GM23248 (cell line): ENCODE results near the gene STAP2. TPM values are rescaled to one million over a fixed set of nuclear protein-coding genes. Genes with fewer than 3 reads are reported as not detected.
"Not testable (repeated sequence)": the region's sequence is repeated elsewhere in the genome, so short reads cannot be mapped to it uniquely, and the experiment has no call there.

Source experiments
- DNase-seq: peaks from one replicate; pipeline ENCODE4 v3.0.0-alpha.2; 2015
- H2AFZ ChIP-seq: fragments of 200-600 bp; sonication (generic); 2 replicates; pipeline ENCODE4 v1.6.1; 2016; ENCODE audit warnings: antibody characterized with exemption
- H3F3A ChIP-seq: fragments of 200-600 bp; sonication (generic); 2 replicates; pipeline ENCODE4 v1.6.1; 2016; ENCODE audit warnings: mild to moderate bottlenecking, antibody characterized with exemption, mixed run types; ENCODE audit not compliant: insufficient read depth
- H3K27ac ChIP-seq: fragments of 200-600 bp; sonication (generic); 2 replicates; pipeline ENCODE4 v1.5.1; 2016; ENCODE audit warnings: mild to moderate bottlenecking
- H3K27me3 ChIP-seq: fragments of 200-600 bp; sonication (generic); replicated peaks from 2 replicates; pipeline ENCODE4 v1.6.1; 2016; ENCODE audit warnings: mild to moderate bottlenecking; ENCODE audit not compliant: insufficient read depth
- H3K36me3 ChIP-seq: fragments of 200-600 bp; sonication (generic); 2 replicates; pipeline ENCODE4 v1.6.1; 2016; ENCODE audit warnings: low read depth, mild to moderate bottlenecking
- H3K4me1 ChIP-seq: fragments of 200-600 bp; sonication (generic); 2 replicates; pipeline ENCODE4 v1.6.1; 2016; ENCODE audit warnings: mild to moderate bottlenecking; ENCODE audit not compliant: insufficient read depth
- H3K4me2 ChIP-seq: fragments of 200-600 bp; sonication (generic); one replicate; pipeline ENCODE4 v1.6.1; 2016; ENCODE audit warnings: mild to moderate bottlenecking; ENCODE audit not compliant: unreplicated experiment
- H3K4me3 ChIP-seq: fragments of 200-600 bp; sonication (generic); 2 replicates; pipeline ENCODE4 v1.5.1; 2016; ENCODE audit warnings: mild to moderate bottlenecking
- H3K79me2 ChIP-seq: fragments of 200-600 bp; sonication (generic); 2 replicates; pipeline ENCODE4 v1.6.1; 2016; ENCODE audit warnings: mild to moderate bottlenecking; ENCODE audit not compliant: insufficient read depth
- H3K9ac ChIP-seq: fragments of 200-600 bp; sonication (generic); 2 replicates; pipeline ENCODE4 v1.6.1; 2016; ENCODE audit warnings: mild to moderate bottlenecking
- H3K9me2 ChIP-seq: fragments of 200-600 bp; sonication (generic); 2 replicates; pipeline ENCODE4 v1.6.1; 2016; ENCODE audit warnings: mixed run types, mild to moderate bottlenecking, moderate library complexity; ENCODE audit not compliant: insufficient read depth
- H3K9me3 ChIP-seq: fragments of 200-600 bp; sonication (generic); one replicate; pipeline ENCODE4 v1.6.1; 2017; ENCODE audit warnings: low read depth
- H4K20me1 ChIP-seq: fragments of 200-600 bp; sonication (generic); 2 replicates; pipeline ENCODE4 v1.6.0; 2016; ENCODE audit not compliant: insufficient read depth
- EZH2 ChIP-seq: fragments of 200-600 bp; sonication (generic); IDR thresholded peaks from 2 replicates; pipeline ENCODE4 v1.6.1; 2018; ENCODE audit warnings: antibody characterized with exemption, mild to moderate bottlenecking; ENCODE audit not compliant: insufficient read depth, poor library complexity, severe bottlenecking
- EZH2phosphoT487 ChIP-seq: fragments of 200-600 bp; sonication (generic); IDR thresholded peaks from 2 replicates; pipeline ENCODE4 v1.6.1; 2018; ENCODE audit warnings: antibody characterized with exemption, moderate library complexity, mild to moderate bottlenecking, low read depth; ENCODE audit not compliant: insufficient read depth
- WGBS, 2 experiments: methylation state at CpG; one replicate each; pipeline ENCODE4 v1.1.6; 2015 to 2017; ENCODE audit warnings: low lambda C conversion rate in 2 of 2, low coverage in 1 of 2; ENCODE audit errors: missing lambda C conversion rate in 2 of 2; 5-methylcytosine and 5-hydroxymethylcytosine counted together
- in situ Hi-C: fragments of 300-500 bp; cut with MboI; formaldehyde crosslinking; loops from 2 replicates; pipeline ENCODE4 v1.15.0; 2020
- polyA plus RNA-seq: library from polyadenylated mRNA; unstranded; fragments of >200 nt; fragmentation: Nextera tagmentation; extraction: Ambion mirVana; gene quantifications from 2 replicates; pipeline ENCODE4 v1.2.1, GENCODE V29; 2016
- total RNA-seq: library from RNA; depleted of rRNA; stranded (reverse); fragments of >200 nt; shearing (Covaris generic); gene quantifications from 2 replicates; pipeline ENCODE4 v1.2.3, GENCODE V29; 2014

STAP2 gene
- total and polyA plus RNA-seq, 2 experiments from 2014 or later: 1.7 to 1.8 TPM

DNA sequence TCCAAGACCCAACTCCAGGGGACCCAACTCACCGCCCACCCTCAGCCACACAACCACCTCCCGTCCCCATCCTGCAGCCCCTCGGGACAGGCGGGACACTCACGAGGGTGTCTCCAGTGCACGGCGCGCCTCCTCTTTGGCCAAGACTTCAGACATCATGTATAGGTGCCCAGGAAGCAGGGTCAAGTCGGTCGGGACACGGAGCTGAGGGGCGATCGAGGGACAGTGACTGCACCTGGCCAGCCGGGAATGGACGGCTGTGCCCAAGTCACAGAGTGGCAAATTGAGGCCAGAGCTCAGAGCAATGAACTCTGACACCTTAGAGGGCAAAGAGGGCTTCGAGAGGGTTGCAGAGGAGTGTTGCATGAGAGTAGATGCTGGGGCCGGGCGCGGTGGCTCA lies 8.8 kb downstream of the STAP2 start:
- Histone ChIP-seq H3K4me3 (no peak overlapping the region), H2AFZ (no peak overlapping the region), H3K4me1 (no peaks in the 10 kb centered on the region), H3K79me2 (no peaks in the 10 kb centered on the region), H3F3A (no peaks in the 10 kb centered on the region), H3K27me3 (0 out of 2 replicates have a peak, but pooled peaks cover 5% of the 10 kb centered on the region), H3K9ac (no peak overlapping the region), H3K9me2 (no peaks in the 10 kb centered on the region), H4K20me1 (no peaks in the 10 kb centered on the region), H3K36me3 (no peaks in the 10 kb centered on the region), H3K4me2 (no peak overlapping the region), H3K27ac (no peak overlapping the region), H3K9me3 (no peaks in the 10 kb centered on the region)
- no peak for DNase-seq
- 95 to 98% methylated on average over 19 of the region's 19 CpGs for WGBS, 2 experiments
- no peak for TF ChIP-seq EZH2phosphoT487
- no peak for TF ChIP-seq EZH2
- in situ Hi-C loops: no loop called here

DNA sequence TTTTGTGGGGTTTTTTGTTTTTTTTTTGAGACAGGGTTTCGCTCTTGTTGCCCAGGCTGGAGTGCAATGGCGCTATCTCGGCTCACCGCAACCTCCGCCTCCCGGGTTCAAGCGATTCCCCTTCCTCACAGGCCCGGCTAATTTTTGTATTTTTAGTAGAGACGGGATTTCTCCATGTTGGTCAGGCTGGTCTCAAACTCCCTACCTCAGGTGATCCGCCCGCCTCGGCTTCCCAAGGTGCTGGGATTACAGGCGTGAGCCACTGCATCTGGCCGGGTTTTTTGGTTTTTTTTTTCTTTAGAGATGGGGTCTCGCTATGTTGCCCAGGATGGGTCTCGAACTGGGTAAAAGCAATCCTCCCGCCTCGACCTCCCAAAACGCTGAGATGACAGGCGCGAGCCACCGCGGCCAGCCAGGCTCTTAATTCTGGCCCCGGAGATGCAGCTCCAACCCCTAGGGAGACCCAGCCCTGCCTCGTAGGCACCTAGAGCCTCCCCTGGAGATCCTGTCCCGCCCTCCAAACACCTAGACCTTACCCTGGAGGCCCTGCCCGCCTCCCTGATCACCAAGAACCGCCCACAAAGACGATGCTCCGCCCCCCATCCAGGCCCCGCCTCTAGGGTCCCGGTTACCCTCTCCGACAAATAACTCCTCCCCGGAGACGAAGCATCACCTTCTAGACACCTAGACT lies 9.5 kb downstream of the STAP2 start:
- H3K79me2 ChIP-seq, H4K20me1 ChIP-seq, H3K27ac ChIP-seq, H3K27me3 ChIP-seq, DNase-seq, in situ Hi-C loops, H3K9me3 ChIP-seq, H3K36me3 ChIP-seq, H3K9me2 ChIP-seq, H3K4me1 ChIP-seq, H3F3A ChIP-seq: not testable (repeated sequence)
- Histone ChIP-seq H3K4me2 (peak overlapping the region; percentile 71), H3K9ac (peak overlapping the region; percentile 71), H3K4me3 (peak overlapping the region; percentile 72), H2AFZ (peak overlapping the region; percentile 78)
- WGBS, 2 experiments: 24 to 26% methylated on average over 25 to 35 of the region's 35 CpGs

DNA sequence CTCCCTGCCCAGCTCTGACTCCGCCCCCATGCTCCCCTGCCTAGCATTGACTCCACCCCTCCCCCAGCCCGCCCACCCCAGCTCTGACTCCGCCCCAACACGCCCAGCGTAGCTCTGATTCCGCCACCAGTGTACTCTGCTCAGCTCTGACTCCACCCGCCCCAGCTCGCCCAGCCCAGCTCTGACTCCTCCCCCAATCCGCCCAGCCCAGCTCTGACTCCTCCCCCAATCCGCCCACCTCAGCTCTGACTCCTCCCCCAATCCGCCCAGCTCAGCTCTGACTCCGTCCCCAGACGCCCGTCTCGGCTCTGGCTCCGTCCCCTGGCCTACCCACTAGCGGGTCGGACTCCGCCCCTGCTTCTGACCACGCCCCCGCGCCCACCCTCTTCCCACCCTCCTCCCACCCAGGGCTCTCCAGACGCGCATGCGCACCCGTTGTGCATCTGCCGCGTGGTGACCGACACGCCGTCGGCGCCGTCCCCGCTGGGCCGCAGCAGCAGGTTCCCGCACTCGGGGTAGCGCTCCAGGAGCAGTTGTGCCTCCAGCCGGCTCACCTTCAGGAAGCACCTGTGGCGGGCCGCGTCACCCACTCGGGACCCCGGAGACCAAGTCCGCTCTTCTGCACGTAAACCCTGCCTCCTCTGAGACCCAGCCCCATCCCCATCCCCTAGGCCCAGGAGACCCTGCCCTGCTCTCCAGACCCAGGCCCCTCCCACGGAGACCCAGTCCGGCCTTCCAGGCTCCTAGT lies 10.2 kb downstream of the STAP2 start:
- Histone ChIP-seq H3K4me2 (peak overlapping the region; percentile 71), H3K9me3 (no peaks in the 10 kb centered on the region), H3K27me3 (0 out of 2 replicates have a peak, but pooled peaks cover 5% of the 10 kb centered on the region), H2AFZ (peak overlapping the region; percentile 78), H3F3A (no peaks in the 10 kb centered on the region), H4K20me1 (no peaks in the 10 kb centered on the region), H3K27ac (no peak overlapping the region), H3K4me1 (no peaks in the 10 kb centered on the region), H3K36me3 (no peaks in the 10 kb centered on the region), H3K79me2 (no peaks in the 10 kb centered on the region), H3K4me3 (peak overlapping the region; percentile 72), H3K9me2 (no peaks in the 10 kb centered on the region), H3K9ac (peak overlapping the region; percentile 71)
- TF ChIP-seq EZH2phosphoT487 (no peak), EZH2 (no peak)
- peak; percentile 96 for DNase-seq
- WGBS, 2 experiments: 3 to 7% methylated on average over 18 to 48 of the region's 49 CpGs
- in situ Hi-C loops: no loop called here

DNA sequence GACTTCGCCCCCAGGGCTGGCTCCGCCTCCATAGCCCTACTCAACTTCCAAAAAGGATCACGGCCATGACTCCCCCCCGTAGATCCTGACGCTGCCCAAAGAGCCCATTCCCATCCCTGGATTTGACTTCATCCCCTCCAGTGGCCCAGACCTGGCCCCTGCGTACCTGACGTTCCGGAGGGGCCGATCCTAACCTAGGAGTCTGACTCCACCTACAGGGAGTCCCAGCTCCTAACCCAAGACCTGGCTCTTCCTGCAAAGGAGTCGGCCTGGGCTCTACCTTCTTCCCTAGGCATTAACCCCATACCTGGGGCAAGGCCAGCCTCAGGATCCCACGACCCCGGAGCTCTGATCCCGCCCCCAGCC lies 10.8 kb downstream of the STAP2 start:
- Histone ChIP-seq H4K20me1 (no peaks in the 10 kb centered on the region), H3F3A (no peaks in the 10 kb centered on the region), H3K9ac (no peak overlapping the region), H3K4me3 (peak overlapping the region; percentile 66), H3K36me3 (no peaks in the 10 kb centered on the region), H3K27me3 (0 out of 2 replicates have a peak, but pooled peaks cover 5% of the 10 kb centered on the region), H3K9me2 (no peaks in the 10 kb centered on the region), H3K4me2 (peak overlapping the region; percentile 38), H3K9me3 (no peaks in the 10 kb centered on the region), H3K4me1 (no peaks in the 10 kb centered on the region), H2AFZ (peak overlapping the region; percentile 76), H3K27ac (no peak overlapping the region), H3K79me2 (no peaks in the 10 kb centered on the region)
- DNase-seq: no peak
- TF ChIP-seq EZH2phosphoT487 (no peak), EZH2 (no peak)
- in situ Hi-C loops: no loop called here
- WGBS, 2 experiments: 10 to 11% methylated on average over 9 to 13 of the region's 13 CpGs
